HCT116 (cell line): ENCODE data around the gene ESYT3. TPM values are rescaled to one million over a fixed set of nuclear protein-coding genes. Genes with fewer than 3 reads are reported as not detected.

Experiments used
- ATAC-seq: fragments of 200-7000 bp; cut with Tn5 transposase; 2 replicates; pipeline ENCODE4 v1.9.1; 2020; ENCODE audit warnings: mild to moderate bottlenecking, moderate library complexity
- BruUV-seq: library from RNA; stranded (reverse); fragments of 400-500 nt; replicated peaks from 2 replicates; lab custom pipeline; 2021; lab: Mats Ljungman, UMichigan
- CTCF ChIA-PET: fragments of 300-600 bp; sonication (Branson Sonifier 250); formaldehyde crosslinking; loops from one replicate; lab custom pipeline; 2021; ENCODE audit warnings: antibody characterized with exemption; lab: Charles Lee
- POLR2A ChIA-PET: fragments of 300-600, 350-600 bp; sonication (Branson Sonifier 250); formaldehyde crosslinking; loops from one replicate; lab custom pipeline; 2021; ENCODE audit warnings: antibody characterized with exemption; lab: Charles Lee
- RAD21 ChIA-PET, 2 experiments: fragments of 300-600 bp; sonication (Branson Sonifier 250); formaldehyde crosslinking; loops; one replicate each; lab custom pipeline; 2023; ENCODE audit warnings: low total read pairs in 2 of 2; ENCODE audit not compliant: uncharacterized antibody in 2 of 2, unreplicated experiment in 2 of 2, low non-redundant PET in 1 of 2; lab: Charles Lee
- DNase-seq: peaks from one replicate; pipeline ENCODE4 v3.0.0-alpha.2; 2010; ENCODE audit warnings: low read depth, low spot score
- H2AFZ ChIP-seq: fragments of 200-600 bp; shearing (Covaris generic), sonication (generic); 2 replicates; pipeline ENCODE4 v1.6.1; 2017; ENCODE audit warnings: low read depth, mixed run types, mixed read lengths, antibody characterized with exemption, low read length; ENCODE audit not compliant: poor library complexity, severe bottlenecking
- H3K27ac ChIP-seq: 2 replicates; pipeline ENCODE4 v1.5.1; 2012; ENCODE audit warnings: low read depth, low read length
- H3K27me3 ChIP-seq: fragments of 200-600 bp; sonication (generic); 2 replicates; pipeline ENCODE4 v1.6.1; 2016; ENCODE audit warnings: mixed run types, low read length, mixed read lengths; ENCODE audit not compliant: insufficient read depth
- H3K36me3 ChIP-seq, 2 experiments: fragments of 200-500 bp in 1 of 2; fragments of 200-600 bp in 1 of 2; sonication (Bioruptor generic) in 1 of 2; sonication (generic) in 1 of 2; 2 replicates each; pipeline versions ENCODE4 v1.5.1 to v1.6.1; 2014 to 2016; ENCODE audit warnings: low read length in 2 of 2, inconsistent platforms in 1 of 2, mixed read lengths in 1 of 2, mixed run types in 1 of 2; ENCODE audit not compliant: insufficient read depth in 2 of 2, control insufficient read depth in 1 of 2
- H3K4me1 ChIP-seq, 2 experiments: fragments of 200-600 bp in 1 of 2; sonication (generic) in 1 of 2; 2 replicates each; pipeline versions ENCODE4 v1.5.1 to v1.6.1; 2012 to 2017; ENCODE audit warnings: low read length in 2 of 2, inconsistent platforms in 1 of 2, mild to moderate bottlenecking in 1 of 2, mixed read lengths in 1 of 2, mixed run types in 1 of 2, moderate library complexity in 1 of 2; ENCODE audit not compliant: insufficient read depth in 2 of 2, control insufficient read depth in 1 of 2
- H3K4me2 ChIP-seq: fragments of 200-600 bp; sonication (generic); 2 replicates; pipeline ENCODE4 v1.6.1; 2017; ENCODE audit warnings: mixed run types, low read length, mixed read lengths
- H3K4me3 ChIP-seq, 2 experiments: fragments of 200-600 bp in 1 of 2; sonication (generic) in 1 of 2; replicated peaks in 1 of 2; 2 replicates each; pipeline ENCODE4 v1.5.1; 2011 to 2016; ENCODE audit warnings: low read length in 2 of 2, control low read depth in 1 of 2, low read depth in 1 of 2, mild to moderate bottlenecking in 1 of 2, mixed read lengths in 1 of 2, mixed run types in 1 of 2
- H3K79me2 ChIP-seq: fragments of 200-600 bp; sonication (generic); 2 replicates; pipeline ENCODE4 v1.6.1; 2017; ENCODE audit warnings: mild to moderate bottlenecking, mixed run types, low read length, moderate library complexity, mixed read lengths; ENCODE audit not compliant: insufficient read depth
- H3K9ac ChIP-seq: fragments of 200-600 bp; sonication (generic); 2 replicates; pipeline ENCODE4 v1.6.1; 2016; ENCODE audit warnings: low read length, mixed read lengths
- H3K9me2 ChIP-seq: fragments of 200-600 bp; sonication (generic), shearing (Covaris generic); 2 replicates; pipeline ENCODE4 v1.6.1; 2017; ENCODE audit warnings: mixed run types, mild to moderate bottlenecking, moderate library complexity; ENCODE audit not compliant: insufficient read depth
- H3K9me3 ChIP-seq, 2 experiments: fragments of 200-500 bp in 1 of 2; fragments of 200-600 bp in 1 of 2; sonication (Bioruptor generic) in 1 of 2; sonication (generic) in 1 of 2; 2 replicates each; pipeline ENCODE4 v1.6.1; 2014 to 2017; ENCODE audit warnings: low read length in 2 of 2, mixed read lengths in 2 of 2, inconsistent platforms in 1 of 2, low read depth in 1 of 2, mild to moderate bottlenecking in 1 of 2, mixed run types in 1 of 2, moderate library complexity in 1 of 2; ENCODE audit not compliant: control insufficient read depth in 1 of 2, insufficient read depth in 1 of 2
- H4K20me1 ChIP-seq: fragments of 200-600 bp; sonication (generic), shearing (Covaris generic); 2 replicates; pipeline ENCODE4 v1.6.1; 2017; ENCODE audit warnings: mixed run types, mild to moderate bottlenecking, moderate library complexity; ENCODE audit not compliant: insufficient read depth
- CBX3 ChIP-seq: IDR thresholded peaks from 2 replicates; pipeline ENCODE4 v1.6.1; 2012; ENCODE audit warnings: low read depth
- EZH2 ChIP-seq: fragments of 200-600 bp; sonication (generic); IDR thresholded peaks from 2 replicates; pipeline ENCODE4 v1.6.1; 2017; ENCODE audit warnings: antibody characterized with exemption, mixed run types
- EZH2phosphoT487 ChIP-seq: fragments of 200-600 bp; IDR thresholded peaks from 2 replicates; pipeline ENCODE4 v1.6.1; 2018; ENCODE audit warnings: antibody characterized with exemption, borderline replicate concordance
- POLR2AphosphoS5 ChIP-seq: IDR thresholded peaks from 2 replicates; pipeline ENCODE4 v1.6.1; 2011; ENCODE audit warnings: mild to moderate bottlenecking, low read depth, low read length, moderate library complexity
- RAD21 ChIP-seq: IDR thresholded peaks from 2 replicates; pipeline ENCODE4 v1.6.1; 2012; ENCODE audit warnings: low read depth, mild to moderate bottlenecking
- SRF ChIP-seq: IDR thresholded peaks from 2 replicates; pipeline ENCODE4 v1.6.1; 2012; ENCODE audit warnings: low read depth
- TCF7L2 ChIP-seq: IDR thresholded peaks from 2 replicates; pipeline ENCODE4 v1.7.0; 2011; ENCODE audit warnings: borderline replicate concordance, inconsistent platforms; ENCODE audit not compliant: insufficient read depth, insufficient read length; ENCODE audit errors: extremely low read depth
- YY1 ChIP-seq: IDR thresholded peaks from 2 replicates; pipeline ENCODE4 v1.6.1; 2011; ENCODE audit warnings: low read length, low read depth, moderate library complexity, mild to moderate bottlenecking; ENCODE audit not compliant: insufficient replicate concordance; ENCODE audit errors: extremely low read depth
- intact Hi-C: fragments of 100-400 bp; cut with micrococcal nuclease; formaldehyde crosslinking; loops from 2 replicates; pipeline ENCODE4 v1.10.0; 2022
- total RNA-seq: library from RNA; stranded (reverse); gene quantifications from one replicate; pipeline ENCODE4 v1.2.1, GENCODE V29; 2021; ENCODE audit not compliant: unreplicated experiment
- TF ChIP-seq, protein P1 (sequence below), 3 experiments: fragments of 200-600 bp in 1 of 3; sonication (generic) in 1 of 3; IDR thresholded peaks in 2 of 3; conservative IDR thresholded peaks in 1 of 3; 2 replicates each; pipeline ENCODE4 v1.5.1; 2012 to 2017; ENCODE audit warnings: low read depth in 2 of 3, low read length in 2 of 3, antibody characterized with exemption in 1 of 3, borderline replicate concordance in 1 of 3, control low read depth in 1 of 3, mild to moderate bottlenecking in 1 of 3, mixed read lengths in 1 of 3, mixed run types in 1 of 3, moderate library complexity in 1 of 3; ENCODE audit not compliant: insufficient read depth in 1 of 3
- TF ChIP-seq, protein P2 (sequence below): IDR thresholded peaks from 2 replicates; pipeline ENCODE4 v1.6.1; 2012; ENCODE audit warnings: low read depth
- TF ChIP-seq, protein P3 (sequence below): IDR thresholded peaks from 2 replicates; pipeline ENCODE4 v1.6.1; 2012
- TF ChIP-seq, protein P4 (sequence below): IDR thresholded peaks from 2 replicates; pipeline ENCODE4 v1.6.1; 2011; ENCODE audit warnings: mild to moderate bottlenecking, low read length, moderate library complexity; ENCODE audit not compliant: insufficient replicate concordance; ENCODE audit errors: extremely low read depth

Gene ESYT3
- total RNA-seq, 1 experiment from 2014 or later = 0.05 TPM

DNA sequence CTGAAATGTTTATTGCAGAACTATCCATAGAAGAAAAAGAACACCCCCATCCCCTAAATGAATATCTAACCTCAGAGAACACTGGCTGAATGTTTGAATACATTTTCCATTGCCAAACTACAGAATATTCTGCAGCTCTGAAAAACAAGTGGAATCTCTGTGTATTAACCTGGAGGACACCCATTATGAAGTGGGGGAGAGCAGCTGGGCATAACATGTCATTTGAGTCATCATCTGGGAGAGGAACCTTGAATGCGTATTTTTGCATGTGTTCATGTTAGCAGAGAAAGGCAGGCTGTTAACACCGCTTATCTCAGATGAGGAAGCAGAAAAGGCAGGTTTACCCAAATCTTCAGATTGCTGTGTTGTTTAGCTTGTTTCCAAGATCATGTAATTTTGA, 31.5 kb downstream of the ESYT3 start:
- H3K27me3 ChIP-seq = no peaks in the 10 kb centered on the region
- TF ChIP-seq EZH2phosphoT487 = no peak
- no peak for TF ChIP-seq YY1
- no peak for TF ChIP-seq EZH2
- TF ChIP-seq, protein P1, sequence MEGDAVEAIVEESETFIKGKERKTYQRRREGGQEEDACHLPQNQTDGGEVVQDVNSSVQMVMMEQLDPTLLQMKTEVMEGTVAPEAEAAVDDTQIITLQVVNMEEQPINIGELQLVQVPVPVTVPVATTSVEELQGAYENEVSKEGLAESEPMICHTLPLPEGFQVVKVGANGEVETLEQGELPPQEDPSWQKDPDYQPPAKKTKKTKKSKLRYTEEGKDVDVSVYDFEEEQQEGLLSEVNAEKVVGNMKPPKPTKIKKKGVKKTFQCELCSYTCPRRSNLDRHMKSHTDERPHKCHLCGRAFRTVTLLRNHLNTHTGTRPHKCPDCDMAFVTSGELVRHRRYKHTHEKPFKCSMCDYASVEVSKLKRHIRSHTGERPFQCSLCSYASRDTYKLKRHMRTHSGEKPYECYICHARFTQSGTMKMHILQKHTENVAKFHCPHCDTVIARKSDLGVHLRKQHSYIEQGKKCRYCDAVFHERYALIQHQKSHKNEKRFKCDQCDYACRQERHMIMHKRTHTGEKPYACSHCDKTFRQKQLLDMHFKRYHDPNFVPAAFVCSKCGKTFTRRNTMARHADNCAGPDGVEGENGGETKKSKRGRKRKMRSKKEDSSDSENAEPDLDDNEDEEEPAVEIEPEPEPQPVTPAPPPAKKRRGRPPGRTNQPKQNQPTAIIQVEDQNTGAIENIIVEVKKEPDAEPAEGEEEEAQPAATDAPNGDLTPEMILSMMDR (IDR thresholded peaks at IDR 0.05 in 2 of 3, conservative IDR thresholded peaks at IDR 0.05 in 1 of 3; ENCODE audit: borderline replicate concordance in 1 of 3, insufficient read depth in 1 of 3, low read depth in 2 of 3, low read length in 2 of 3) = no peak
- TF ChIP-seq, protein P2, sequence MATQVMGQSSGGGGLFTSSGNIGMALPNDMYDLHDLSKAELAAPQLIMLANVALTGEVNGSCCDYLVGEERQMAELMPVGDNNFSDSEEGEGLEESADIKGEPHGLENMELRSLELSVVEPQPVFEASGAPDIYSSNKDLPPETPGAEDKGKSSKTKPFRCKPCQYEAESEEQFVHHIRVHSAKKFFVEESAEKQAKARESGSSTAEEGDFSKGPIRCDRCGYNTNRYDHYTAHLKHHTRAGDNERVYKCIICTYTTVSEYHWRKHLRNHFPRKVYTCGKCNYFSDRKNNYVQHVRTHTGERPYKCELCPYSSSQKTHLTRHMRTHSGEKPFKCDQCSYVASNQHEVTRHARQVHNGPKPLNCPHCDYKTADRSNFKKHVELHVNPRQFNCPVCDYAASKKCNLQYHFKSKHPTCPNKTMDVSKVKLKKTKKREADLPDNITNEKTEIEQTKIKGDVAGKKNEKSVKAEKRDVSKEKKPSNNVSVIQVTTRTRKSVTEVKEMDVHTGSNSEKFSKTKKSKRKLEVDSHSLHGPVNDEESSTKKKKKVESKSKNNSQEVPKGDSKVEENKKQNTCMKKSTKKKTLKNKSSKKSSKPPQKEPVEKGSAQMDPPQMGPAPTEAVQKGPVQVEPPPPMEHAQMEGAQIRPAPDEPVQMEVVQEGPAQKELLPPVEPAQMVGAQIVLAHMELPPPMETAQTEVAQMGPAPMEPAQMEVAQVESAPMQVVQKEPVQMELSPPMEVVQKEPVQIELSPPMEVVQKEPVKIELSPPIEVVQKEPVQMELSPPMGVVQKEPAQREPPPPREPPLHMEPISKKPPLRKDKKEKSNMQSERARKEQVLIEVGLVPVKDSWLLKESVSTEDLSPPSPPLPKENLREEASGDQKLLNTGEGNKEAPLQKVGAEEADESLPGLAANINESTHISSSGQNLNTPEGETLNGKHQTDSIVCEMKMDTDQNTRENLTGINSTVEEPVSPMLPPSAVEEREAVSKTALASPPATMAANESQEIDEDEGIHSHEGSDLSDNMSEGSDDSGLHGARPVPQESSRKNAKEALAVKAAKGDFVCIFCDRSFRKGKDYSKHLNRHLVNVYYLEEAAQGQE = no peak
- TF ChIP-seq POLR2AphosphoS5 = no peak
- TF ChIP-seq TCF7L2 = no peak
- TF ChIP-seq, protein P3, sequence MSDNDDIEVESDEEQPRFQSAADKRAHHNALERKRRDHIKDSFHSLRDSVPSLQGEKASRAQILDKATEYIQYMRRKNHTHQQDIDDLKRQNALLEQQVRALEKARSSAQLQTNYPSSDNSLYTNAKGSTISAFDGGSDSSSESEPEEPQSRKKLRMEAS = no peak
- TF ChIP-seq SRF = no peak
- TF ChIP-seq, protein P4, sequence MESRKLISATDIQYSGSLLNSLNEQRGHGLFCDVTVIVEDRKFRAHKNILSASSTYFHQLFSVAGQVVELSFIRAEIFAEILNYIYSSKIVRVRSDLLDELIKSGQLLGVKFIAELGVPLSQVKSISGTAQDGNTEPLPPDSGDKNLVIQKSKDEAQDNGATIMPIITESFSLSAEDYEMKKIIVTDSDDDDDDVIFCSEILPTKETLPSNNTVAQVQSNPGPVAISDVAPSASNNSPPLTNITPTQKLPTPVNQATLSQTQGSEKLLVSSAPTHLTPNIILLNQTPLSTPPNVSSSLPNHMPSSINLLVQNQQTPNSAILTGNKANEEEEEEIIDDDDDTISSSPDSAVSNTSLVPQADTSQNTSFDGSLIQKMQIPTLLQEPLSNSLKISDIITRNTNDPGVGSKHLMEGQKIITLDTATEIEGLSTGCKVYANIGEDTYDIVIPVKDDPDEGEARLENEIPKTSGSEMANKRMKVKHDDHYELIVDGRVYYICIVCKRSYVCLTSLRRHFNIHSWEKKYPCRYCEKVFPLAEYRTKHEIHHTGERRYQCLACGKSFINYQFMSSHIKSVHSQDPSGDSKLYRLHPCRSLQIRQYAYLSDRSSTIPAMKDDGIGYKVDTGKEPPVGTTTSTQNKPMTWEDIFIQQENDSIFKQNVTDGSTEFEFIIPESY = no peak
- no peak for TF ChIP-seq RAD21
- TF ChIP-seq CBX3 = no peak
- H3K79me2 ChIP-seq = no peaks in the 10 kb centered on the region
- intact Hi-C loops = no loop called here
- no peak overlapping the region for H3K27ac ChIP-seq
- no peaks in the 10 kb centered on the region for H4K20me1 ChIP-seq
- H3K4me1 ChIP-seq = peaks cover 0 to 6% of the 10 kb centered on the region in 2 experiments; a peak in 1 of 4 replicates
- H3K4me2 ChIP-seq = no peak overlapping the region
- H3K9me3 ChIP-seq = no peaks in the 10 kb centered on the region
- CTCF ChIA-PET = interaction anchor here (0.9 kb wide), 1 partner anchor 13 kb away, joined by 3 read pairs; no protein-coding TSS in a partner anchor
- DNase-seq = no peak
- POLR2A ChIA-PET = no interaction called here
- no peaks in the 10 kb centered on the region for H3K36me3 ChIP-seq
- no peak overlapping the region for H2AFZ ChIP-seq
- ATAC-seq = no peak
- H3K4me3 ChIP-seq = no peak overlapping the region
- RAD21 ChIA-PET = no interaction called here
- H3K9me2 ChIP-seq = no peaks in the 10 kb centered on the region
- no TSS peak for BruUV-seq
- H3K9ac ChIP-seq = no peak overlapping the region
